GM20000 (cell line): ENCODE results near the gene SNAPC1.
"Not testable (repeated sequence)": the region's sequence is repeated elsewhere in the genome, so short reads cannot be mapped to it uniquely, and the experiment has no call there.

ENCODE experiments used
- DNase-seq: peaks from one replicate; pipeline ENCODE4 v3.0.0; 2012; ENCODE audit warnings: low spot score
- TF ChIP-seq, protein P1 (sequence below): IDR thresholded peaks from 2 replicates; pipeline ENCODE4 v1.5.1; 2012; ENCODE audit warnings: mild to moderate bottlenecking, control low read depth; ENCODE audit errors: extremely low read depth, missing control alignments

Gene SNAPC1

DNA sequence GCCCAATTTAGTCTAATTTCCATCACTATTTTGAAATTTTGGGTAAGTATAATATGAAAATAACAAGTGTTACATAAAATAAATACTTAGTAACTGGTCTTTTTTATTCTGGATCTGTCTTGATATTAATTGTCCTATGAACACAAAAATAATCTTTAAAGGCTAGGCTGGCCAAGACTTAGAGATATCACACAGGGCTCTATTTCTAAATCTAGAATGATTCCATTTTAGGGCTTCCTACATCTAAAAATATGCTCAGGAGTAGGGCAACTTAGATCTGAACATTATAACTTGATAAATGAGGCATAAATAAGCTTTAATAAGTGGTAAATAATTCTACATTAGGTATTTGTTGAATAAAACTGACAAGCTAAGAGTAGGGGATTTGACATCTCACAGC, 23.1 kb upstream of the SNAPC1 start:
- DNase-seq = no peak
- TF ChIP-seq, protein P1, sequence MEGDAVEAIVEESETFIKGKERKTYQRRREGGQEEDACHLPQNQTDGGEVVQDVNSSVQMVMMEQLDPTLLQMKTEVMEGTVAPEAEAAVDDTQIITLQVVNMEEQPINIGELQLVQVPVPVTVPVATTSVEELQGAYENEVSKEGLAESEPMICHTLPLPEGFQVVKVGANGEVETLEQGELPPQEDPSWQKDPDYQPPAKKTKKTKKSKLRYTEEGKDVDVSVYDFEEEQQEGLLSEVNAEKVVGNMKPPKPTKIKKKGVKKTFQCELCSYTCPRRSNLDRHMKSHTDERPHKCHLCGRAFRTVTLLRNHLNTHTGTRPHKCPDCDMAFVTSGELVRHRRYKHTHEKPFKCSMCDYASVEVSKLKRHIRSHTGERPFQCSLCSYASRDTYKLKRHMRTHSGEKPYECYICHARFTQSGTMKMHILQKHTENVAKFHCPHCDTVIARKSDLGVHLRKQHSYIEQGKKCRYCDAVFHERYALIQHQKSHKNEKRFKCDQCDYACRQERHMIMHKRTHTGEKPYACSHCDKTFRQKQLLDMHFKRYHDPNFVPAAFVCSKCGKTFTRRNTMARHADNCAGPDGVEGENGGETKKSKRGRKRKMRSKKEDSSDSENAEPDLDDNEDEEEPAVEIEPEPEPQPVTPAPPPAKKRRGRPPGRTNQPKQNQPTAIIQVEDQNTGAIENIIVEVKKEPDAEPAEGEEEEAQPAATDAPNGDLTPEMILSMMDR = no peak

DNA sequence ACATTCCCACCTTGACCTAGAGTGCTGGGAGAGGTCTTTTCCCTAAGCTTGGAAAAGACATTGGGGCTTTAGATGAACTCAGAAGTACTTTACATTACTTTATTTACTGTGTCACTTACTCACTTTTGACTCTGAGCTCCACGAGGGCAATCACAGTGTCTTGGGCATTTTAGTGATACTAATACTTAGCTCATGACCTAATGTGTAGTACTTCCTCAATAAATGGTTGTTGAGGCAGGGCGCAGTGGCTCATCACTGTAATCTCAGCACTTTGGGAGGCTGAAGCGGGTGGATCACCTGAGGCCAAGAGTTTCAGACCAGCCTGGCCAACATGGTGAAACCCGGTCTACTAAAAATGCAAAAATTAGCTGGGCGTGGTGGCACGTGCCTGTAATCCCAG, 19.8 kb upstream of the SNAPC1 start:
- DNase-seq = no peak
- TF ChIP-seq, protein P1 = no peak

DNA sequence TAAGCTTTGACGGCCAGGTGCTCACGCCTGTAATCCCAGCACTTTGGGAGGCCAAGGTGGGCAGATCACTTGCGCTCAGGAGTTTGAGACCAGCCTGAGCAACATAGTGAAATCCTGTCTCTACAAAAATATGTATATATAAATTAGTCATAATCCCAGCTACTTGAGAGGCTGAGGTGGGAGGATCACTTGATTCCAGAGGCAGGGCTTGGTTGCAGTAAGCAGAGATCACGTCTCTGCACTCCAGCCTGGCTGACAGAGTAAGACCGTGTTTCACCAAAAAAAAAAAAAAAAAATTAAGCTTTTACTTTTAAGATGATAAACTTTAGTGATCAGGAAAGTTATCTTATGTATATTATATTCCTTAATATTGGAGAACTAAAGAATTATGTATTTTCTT, 18.0 kb upstream of the SNAPC1 start:
- TF ChIP-seq, protein P1 = no peak
- DNase-seq = no peak

DNA sequence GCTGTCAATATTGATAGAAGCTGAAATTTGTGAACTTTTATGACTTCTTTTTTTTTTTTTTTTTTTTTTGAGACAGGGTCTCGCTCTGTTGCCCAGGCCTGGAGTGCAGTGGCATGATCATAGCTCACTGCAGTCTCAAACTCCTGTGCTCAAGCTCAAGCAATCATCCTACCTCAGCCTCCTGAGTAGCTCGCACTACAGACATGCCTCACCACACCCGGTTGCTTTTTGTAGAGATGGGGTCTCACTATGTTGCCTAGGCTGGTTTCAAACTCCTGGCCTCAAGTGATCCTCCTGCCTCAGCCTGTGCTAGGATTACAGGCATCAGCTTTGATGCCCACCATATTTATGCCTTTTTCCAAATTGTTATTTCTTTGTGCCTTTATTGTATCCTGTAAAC, 15.9 kb upstream of the SNAPC1 start:
- not testable (repeated sequence) for DNase-seq

DNA sequence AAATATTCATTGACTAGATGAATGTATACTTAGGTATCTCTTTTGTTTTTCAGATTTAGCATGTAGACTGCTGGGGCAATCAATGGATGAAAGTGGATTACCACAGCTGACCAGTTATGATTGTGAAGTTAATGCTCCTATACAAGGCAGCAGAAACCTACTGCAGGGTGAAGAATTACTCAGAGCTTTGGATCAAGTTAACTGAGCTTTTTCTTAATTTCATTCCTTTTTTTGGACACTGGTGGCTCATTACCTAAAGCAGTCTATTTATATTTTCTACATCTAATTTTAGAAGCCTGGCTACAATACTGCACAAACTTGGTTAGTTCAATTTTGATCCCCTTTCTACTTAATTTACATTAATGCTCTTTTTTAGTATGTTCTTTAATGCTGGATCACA, 15.3 kb upstream of the SNAPC1 start:
- peak; percentile 10 for DNase-seq
- TF ChIP-seq, protein P1 = no peak

DNA sequence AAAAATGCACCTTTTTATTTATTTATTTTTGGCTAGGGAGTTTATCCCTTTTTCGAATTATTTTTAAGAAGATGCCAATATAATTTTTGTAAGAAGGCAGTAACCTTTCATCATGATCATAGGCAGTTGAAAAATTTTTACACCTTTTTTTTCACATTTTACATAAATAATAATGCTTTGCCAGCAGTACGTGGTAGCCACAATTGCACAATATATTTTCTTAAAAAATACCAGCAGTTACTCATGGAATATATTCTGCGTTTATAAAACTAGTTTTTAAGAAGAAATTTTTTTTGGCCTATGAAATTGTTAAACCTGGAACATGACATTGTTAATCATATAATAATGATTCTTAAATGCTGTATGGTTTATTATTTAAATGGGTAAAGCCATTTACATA, 14.9 kb upstream of the SNAPC1 start:
- no peak for DNase-seq
- TF ChIP-seq, protein P1 = no peak

DNA sequence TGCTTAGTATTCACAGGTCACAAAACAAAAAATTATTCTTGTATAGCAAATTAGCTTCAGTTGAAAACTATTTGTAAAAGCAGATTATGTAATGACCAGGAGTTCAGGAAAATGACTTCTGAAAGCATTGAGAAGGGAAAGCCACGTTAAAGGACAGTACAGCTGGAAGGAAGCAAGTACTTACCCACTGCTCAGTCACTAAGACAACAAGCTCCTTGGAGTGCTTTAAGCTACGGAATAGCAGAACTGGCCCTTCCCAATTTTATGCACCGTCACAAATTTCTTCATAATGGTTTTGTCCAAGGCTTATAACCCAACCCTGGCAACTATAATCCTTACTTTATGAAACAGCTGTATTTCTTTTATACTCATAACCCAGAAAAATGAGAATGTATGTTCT, 13.0 kb upstream of the SNAPC1 start:
- no peak for DNase-seq
- TF ChIP-seq, protein P1 = no peak

DNA sequence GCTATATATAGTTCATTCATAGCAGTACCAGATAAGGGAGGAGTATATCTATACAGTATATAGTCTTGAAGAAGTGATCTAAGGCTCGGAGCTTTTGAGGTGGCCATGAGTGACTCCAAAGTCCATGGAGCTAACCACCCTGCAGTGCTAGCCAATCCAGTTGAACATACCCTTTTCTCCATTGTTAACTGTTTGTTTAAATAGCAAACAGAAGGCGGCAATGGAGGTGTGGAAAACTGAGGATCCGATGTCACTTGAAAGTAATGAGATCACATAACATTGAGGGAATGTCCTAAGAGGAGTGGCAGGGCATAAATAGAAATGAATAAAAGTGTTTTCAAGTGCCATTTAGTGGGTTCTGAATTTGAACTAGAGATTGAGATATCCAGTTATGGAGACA, 12.4 kb upstream of the SNAPC1 start:
- DNase-seq = no peak
- TF ChIP-seq, protein P1 = no peak
